Measurements from ENCODE around the gene PLCB4. TPM values are rescaled to one million over a fixed set of nuclear protein-coding genes. Genes with fewer than 3 reads are reported as not detected.

PLCB4 gene
- polyA plus RNA-seq, 1 experiment, result 18.6 TPM

GRCh38 chr20:9301129-9302090, 232.5 kb downstream of the PLCB4 start:
- peak; percentile 68 for DNase-seq (ENCODE audit: low read depth, low spot score)
- Histone ChIP-seq H3K27me3 (ENCODE audit: control insufficient read depth, insufficient read depth, low read length) (no peaks in the 10 kb centered on the region), H3K9me3 (ENCODE audit: control insufficient read depth, insufficient read depth, low read length) (no peaks in the 10 kb centered on the region), H3K4me3 (ENCODE audit: low read depth, low read length) (no peak overlapping the region), H3K27ac (ENCODE audit: low read depth, low read length) (no peak overlapping the region)
- ChIA-PET CTCF (no interaction called here), POLR2A (interaction anchor here (0.6 kb wide), 2 partner anchors 45 to 420 kb away, joined by 3 to 4 read pairs; no protein-coding TSS in a partner anchor)
- no peak for TF ChIP-seq CTCF (IDR thresholded peaks at IDR 0.05; ENCODE audit: low read depth, low read length)

GRCh38 chr20:9302091-9302462, 233.2 kb downstream of the PLCB4 start:
- TF ChIP-seq CTCF (IDR thresholded peaks at IDR 0.05; ENCODE audit: low read depth, low read length), result no peak
- no peaks in the 10 kb centered on the region for H3K27me3 ChIP-seq (ENCODE audit: control insufficient read depth, insufficient read depth, low read length)
- no peak overlapping the region for H3K27ac ChIP-seq (ENCODE audit: low read depth, low read length)
- ChIA-PET POLR2A (interaction anchor here (0.6 kb wide), 1 partner anchor 421 kb away, joined by 4 read pairs; no protein-coding TSS in a partner anchor), CTCF (interaction anchor here (0.6 kb wide), 2 partner anchors 190 to 469 kb away, joined by 3 to 4 read pairs; no protein-coding TSS in a partner anchor)
- no peak for DNase-seq (ENCODE audit: low read depth, low spot score)
- H3K9me3 ChIP-seq (ENCODE audit: control insufficient read depth, insufficient read depth, low read length), result no peaks in the 10 kb centered on the region
- no peak overlapping the region for H3K4me3 ChIP-seq (ENCODE audit: low read depth, low read length)

- TF ChIP-seq CTCF (IDR thresholded peaks at IDR 0.05; ENCODE audit: low read depth, low read length), result no peak
- ChIA-PET POLR2A (no interaction called here), CTCF (interaction anchor here (0.6 to 2.9 kb wide), 3 partner anchors 15 to 453 kb away, joined by 3 to 12 read pairs (median 5); no protein-coding TSS in a partner anchor)
- no peaks in the 10 kb centered on the region for H3K27me3 ChIP-seq (ENCODE audit: control insufficient read depth, insufficient read depth, low read length)
- DNase-seq (ENCODE audit: low read depth, low spot score), result peak; percentile 79
- no peaks in the 10 kb centered on the region for H3K9me3 ChIP-seq (ENCODE audit: control insufficient read depth, insufficient read depth, low read length)
- no peak overlapping the region for H3K27ac ChIP-seq (ENCODE audit: low read depth, low read length)
- no peak overlapping the region for H3K4me3 ChIP-seq (ENCODE audit: low read depth, low read length)
These were observed 237.6 kb downstream of the PLCB4 start for GRCh38 chr20:9306521-9306920.

- ChIA-PET POLR2A (no interaction called here), CTCF (interaction anchor here (1.2 to 2.9 kb wide), 2 partner anchors 38 to 454 kb away, joined by 3 to 12 read pairs; no protein-coding TSS in a partner anchor)
- no peak for DNase-seq (ENCODE audit: low read depth, low spot score)
- Histone ChIP-seq H3K27me3 (ENCODE audit: control insufficient read depth, insufficient read depth, low read length) (no peaks in the 10 kb centered on the region), H3K9me3 (ENCODE audit: control insufficient read depth, insufficient read depth, low read length) (no peaks in the 10 kb centered on the region), H3K4me3 (ENCODE audit: low read depth, low read length) (no peak overlapping the region), H3K27ac (ENCODE audit: low read depth, low read length) (no peak overlapping the region)
- no peak for TF ChIP-seq CTCF (IDR thresholded peaks at IDR 0.05; ENCODE audit: low read depth, low read length)
These were observed 239.2 kb downstream of the PLCB4 start for GRCh38 chr20:9308056-9308455.

- no peak for DNase-seq (ENCODE audit: low read depth, low spot score)
- no peak for TF ChIP-seq CTCF (IDR thresholded peaks at IDR 0.05; ENCODE audit: low read depth, low read length)
- ChIA-PET POLR2A (no interaction called here), CTCF (no interaction called here)
- no peak overlapping the region for H3K4me3 ChIP-seq (ENCODE audit: low read depth, low read length)
- H3K27ac ChIP-seq (ENCODE audit: low read depth, low read length), result no peak overlapping the region
- peaks cover 6% of the 10 kb centered on the region; the same call in 1 of the 2 replicates for H3K9me3 ChIP-seq (ENCODE audit: control insufficient read depth, insufficient read depth, low read length)
- H3K27me3 ChIP-seq (ENCODE audit: control insufficient read depth, insufficient read depth, low read length), result no peaks in the 10 kb centered on the region
These were observed 242.2 kb downstream of the PLCB4 start for GRCh38 chr20:9311132-9311531.

All from AG04450 (cell line).